Effector memory CD4-positive, alpha-beta T cell (primary cell): Measurements from ENCODE around the gene CEP85.

Source experiments
- DNase-seq, 3 donors: peaks; one replicate each; pipeline ENCODE4 v3.0.0-alpha.2; 2020
- H3K27ac ChIP-seq: 2 replicates; pipeline ENCODE4 v1.7.0; 2013; ENCODE audit warnings: mild to moderate bottlenecking, low read length, moderate library complexity; ENCODE audit not compliant: insufficient read depth, poor library complexity, severe bottlenecking
- H3K27me3 ChIP-seq: replicated peaks from 2 replicates; pipeline ENCODE4 v1.7.0; 2013; ENCODE audit warnings: mild to moderate bottlenecking, low read length; ENCODE audit not compliant: insufficient read depth, control insufficient read depth, poor library complexity, severe bottlenecking
- H3K36me3 ChIP-seq: 2 replicates; pipeline ENCODE4 v1.7.0; 2013; ENCODE audit warnings: mild to moderate bottlenecking, low read length, moderate library complexity; ENCODE audit not compliant: control insufficient read depth, insufficient read depth
- H3K4me1 ChIP-seq: 2 replicates; pipeline ENCODE4 v1.7.0; 2013; ENCODE audit warnings: low read length, mild to moderate bottlenecking; ENCODE audit not compliant: control insufficient read depth, insufficient read depth, poor library complexity, severe bottlenecking
- H3K4me3 ChIP-seq: 2 replicates; pipeline ENCODE4 v1.7.0; 2013; ENCODE audit warnings: low read length, low read depth, mild to moderate bottlenecking; ENCODE audit not compliant: insufficient read depth, poor library complexity, severe bottlenecking
- H3K9me3 ChIP-seq: 2 replicates; pipeline ENCODE4 v1.7.0; 2013; ENCODE audit warnings: mild to moderate bottlenecking, low read length, moderate library complexity; ENCODE audit not compliant: control insufficient read depth

The CEP85 gene

DNA sequence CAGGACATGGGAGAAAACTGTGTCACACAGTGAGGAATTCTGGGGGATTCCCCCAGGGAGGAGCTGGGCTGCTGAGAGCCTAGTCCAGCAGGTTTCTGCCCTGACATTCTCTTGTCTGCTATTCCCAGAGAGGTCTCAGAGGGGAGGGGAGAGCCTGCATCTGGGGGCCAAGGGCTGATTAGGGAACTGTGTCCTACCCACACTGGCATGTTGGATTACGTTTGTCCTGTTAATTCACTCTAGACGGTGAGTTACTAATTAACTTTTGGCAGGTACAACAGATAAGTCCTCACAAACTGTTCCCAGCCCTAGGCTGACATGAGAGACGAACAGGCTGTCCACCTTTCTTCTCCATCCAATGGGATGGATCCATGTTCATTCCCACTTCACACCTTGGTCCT lies 43.3 kb downstream of the CEP85 start:
- no peaks in the 10 kb centered on the region for H3K27me3 ChIP-seq
- H3K27ac ChIP-seq, result peak overlapping the region; percentile 94
- H3K9me3 ChIP-seq, result no peaks in the 10 kb centered on the region
- peaks cover 64% of the 10 kb centered on the region for H3K4me1 ChIP-seq
- no peak for DNase-seq
- H3K4me3 ChIP-seq, result peak overlapping the region; percentile 2
- peaks cover 15% of the 10 kb centered on the region for H3K36me3 ChIP-seq

DNA sequence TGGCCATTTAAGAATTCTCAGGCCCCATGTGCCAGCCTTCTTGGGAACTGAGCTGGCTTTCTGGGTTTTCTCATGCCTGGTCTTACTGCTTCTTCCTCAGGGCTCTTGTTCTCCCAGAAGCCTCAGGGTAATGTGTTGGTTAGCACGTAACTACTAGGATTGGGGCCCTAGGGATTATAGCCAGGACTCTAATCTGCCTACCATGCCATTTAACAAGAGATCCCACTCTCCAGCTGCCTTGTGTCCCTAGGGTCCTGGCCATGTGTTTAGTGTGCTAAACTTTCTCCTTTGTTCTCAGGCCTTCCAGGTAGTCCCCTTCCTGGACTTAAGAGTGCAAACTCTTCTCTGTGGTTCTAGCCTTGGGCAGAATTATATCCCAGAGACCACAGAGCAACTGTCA lies 43.7 kb downstream of the CEP85 start:
- H3K4me1 ChIP-seq, result peaks cover 68% of the 10 kb centered on the region
- H3K36me3 ChIP-seq, result peaks cover 15% of the 10 kb centered on the region

DNA sequence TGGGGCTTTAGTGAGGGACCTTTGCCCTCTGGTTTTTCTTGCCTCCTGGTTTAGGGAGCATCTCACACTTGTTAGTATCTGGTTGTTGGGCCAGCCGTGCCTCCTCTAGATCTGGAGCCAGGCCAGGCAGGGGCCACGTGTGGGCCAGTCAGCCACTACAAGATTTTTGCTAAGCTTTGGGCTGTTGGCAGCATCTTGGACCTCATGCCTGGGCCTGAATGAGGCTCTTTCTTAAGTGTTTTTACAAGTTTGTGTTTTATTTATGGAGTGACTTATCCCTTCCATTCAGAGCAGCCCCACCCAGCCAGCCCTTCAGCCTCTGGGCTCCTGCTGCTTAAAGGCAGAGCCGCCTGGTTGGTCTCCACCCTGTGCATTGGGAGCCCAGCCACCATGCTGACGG lies 44.3 kb downstream of the CEP85 start:
- Histone ChIP-seq H3K27ac (peak overlapping the region; percentile 94), H3K36me3 (peaks cover 15% of the 10 kb centered on the region), H3K4me3 (no peak overlapping the region), H3K9me3 (no peaks in the 10 kb centered on the region), H3K4me1 (peaks cover 74% of the 10 kb centered on the region), H3K27me3 (no peaks in the 10 kb centered on the region)
- DNase-seq, result no peak

More for the DNA sequence above, 43.7 kb downstream of the CEP85 start:
- Histone ChIP-seq H3K4me3 (no peak overlapping the region), H3K9me3 (no peaks in the 10 kb centered on the region), H3K27me3 (no peaks in the 10 kb centered on the region), H3K27ac (peak overlapping the region; percentile 94)
- DNase-seq, result no peak

DNA sequence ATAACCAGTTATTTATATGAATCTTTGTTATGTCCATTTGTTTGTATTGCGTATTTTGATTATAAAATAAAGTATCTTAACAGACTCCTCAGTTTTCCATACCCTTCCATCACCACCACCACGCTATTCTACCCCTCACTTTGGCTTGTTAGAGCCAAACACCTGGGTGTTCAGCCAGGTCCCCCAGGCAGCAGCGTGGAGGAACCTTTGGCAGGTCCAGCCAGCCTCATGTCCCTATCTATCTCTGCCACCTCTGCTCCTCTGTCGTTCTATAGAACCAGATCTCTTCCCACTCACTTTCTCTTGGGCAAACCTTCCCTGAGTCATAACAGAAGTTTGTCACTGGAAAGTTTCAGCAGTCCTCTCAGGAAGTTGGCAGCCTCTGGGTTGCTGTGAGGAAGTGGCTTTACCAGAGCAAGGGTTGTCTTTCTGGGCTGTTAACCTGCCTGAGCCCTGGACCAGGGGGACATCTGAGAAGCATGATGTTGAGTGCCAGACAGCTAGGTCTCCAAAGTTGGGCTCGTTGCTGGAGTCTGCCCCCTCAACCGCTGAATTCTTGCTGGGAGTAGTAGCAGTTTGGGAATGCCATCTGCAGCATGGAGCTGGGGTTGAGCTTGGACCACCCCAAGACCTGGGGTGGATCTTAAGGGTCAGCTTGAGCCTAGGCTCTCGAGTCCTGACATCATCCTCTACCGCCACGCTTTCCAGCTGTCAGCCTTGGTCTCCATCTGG lies 44.9 kb downstream of the CEP85 start:
- Histone ChIP-seq H3K4me1 (peaks cover 80% of the 10 kb centered on the region), H3K4me3 (peak overlapping the region; percentile 81), H3K27me3 (no peaks in the 10 kb centered on the region), H3K36me3 (peaks cover 15% of the 10 kb centered on the region), H3K9me3 (no peaks in the 10 kb centered on the region), H3K27ac (peak overlapping the region; percentile 94)
- no peak for DNase-seq

DNA sequence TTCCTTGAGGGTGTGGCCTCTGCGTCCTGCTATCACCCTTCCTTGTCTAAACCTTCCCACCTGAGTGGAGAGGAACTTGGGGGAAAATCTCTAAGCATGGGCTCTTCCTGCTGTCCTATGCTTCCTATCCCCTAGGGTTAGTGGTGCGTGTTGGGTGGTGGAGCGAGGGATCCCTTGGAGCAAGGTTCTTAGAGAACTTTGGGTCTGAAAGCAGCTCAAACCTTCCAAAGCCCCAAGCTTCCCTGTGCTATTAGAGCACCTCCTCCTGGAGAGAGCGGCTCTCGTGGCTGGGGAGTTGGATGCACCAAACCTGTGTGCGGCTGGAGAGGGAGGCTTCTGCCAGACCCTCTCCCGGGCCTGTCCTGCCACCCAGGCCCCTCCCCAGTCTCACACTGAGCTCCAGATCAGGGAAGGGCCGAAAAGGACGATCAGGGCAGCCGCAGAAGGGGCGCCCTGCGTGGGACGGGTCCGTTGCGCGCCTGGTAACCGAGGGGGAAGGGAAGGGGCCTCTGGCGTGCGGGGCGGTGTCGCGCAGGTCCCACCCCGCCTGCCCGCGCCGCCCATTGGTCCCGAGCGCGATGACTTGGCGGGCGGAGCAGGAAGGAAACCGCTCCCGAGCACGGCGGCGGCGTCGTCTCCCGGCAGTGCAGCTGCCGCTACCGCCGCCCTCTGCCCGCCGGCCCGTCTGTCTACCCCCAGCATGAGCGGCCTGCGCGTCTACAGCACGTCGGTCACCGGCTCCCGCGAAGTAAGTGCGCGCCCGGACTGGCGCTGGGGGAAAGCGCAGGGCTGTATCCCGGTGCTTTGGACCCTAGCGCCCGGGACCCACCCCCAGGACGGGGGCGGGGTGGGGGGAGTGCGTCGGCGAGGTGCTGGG lies 45.7 kb downstream of the CEP85 start, which contains the start of gene SH3BGRL3:
Gene SH3BGRL3 (plus strand): TSS at position 631 of the 877 bp plus-strand sequence. CDS start 70 bp downstream, at position 701.
- Histone ChIP-seq H3K9me3 (no peaks in the 10 kb centered on the region), H3K27me3 (no peaks in the 10 kb centered on the region), H3K27ac (peak within 1 kb of the TSS; percentile 94), H3K4me1 (peaks cover 88% of the 10 kb centered on the region), H3K36me3 (peaks cover 15% of the 10 kb centered on the region), H3K4me3 (peak within 1 kb of the TSS; percentile 81)
- DNase-seq, result peak; percentile 76 to 78 (median 78)

DNA sequence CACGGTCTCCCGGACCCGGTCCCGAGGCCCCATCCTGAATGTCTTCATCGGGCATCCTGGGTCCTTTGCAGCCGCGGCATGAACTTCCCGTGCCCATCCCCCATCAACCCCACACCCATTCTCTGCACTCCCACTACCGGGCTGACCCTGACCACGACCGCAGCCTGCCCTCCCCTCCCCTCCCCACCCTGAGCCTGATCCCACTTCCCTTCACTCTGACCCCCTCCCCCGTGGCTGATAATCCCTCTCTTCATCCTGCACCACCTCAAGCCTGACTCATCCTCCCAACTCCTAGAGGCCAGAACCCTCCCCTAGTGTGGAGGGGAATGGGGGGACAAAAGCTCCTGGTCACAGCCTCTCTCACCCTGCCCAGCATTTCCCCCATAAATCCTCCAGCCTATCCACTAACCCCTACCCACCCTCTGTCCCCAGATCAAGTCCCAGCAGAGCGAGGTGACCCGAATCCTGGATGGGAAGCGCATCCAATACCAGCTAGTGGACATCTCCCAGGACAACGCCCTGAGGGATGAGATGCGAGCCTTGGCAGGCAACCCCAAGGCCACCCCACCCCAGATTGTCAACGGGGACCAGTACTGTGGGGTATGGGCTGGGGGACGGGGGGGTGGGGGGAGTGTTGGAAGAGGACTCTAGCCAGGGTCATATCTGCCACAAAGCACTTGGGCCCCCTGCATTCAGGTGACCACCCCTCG lies 46.5 kb downstream of the CEP85 start:
- no peaks in the 10 kb centered on the region for H3K27me3 ChIP-seq
- H3K4me1 ChIP-seq, result peaks cover 92% of the 10 kb centered on the region
- DNase-seq, result no peak
- H3K36me3 ChIP-seq, result peaks cover 15% of the 10 kb centered on the region
- peak overlapping the region; percentile 81 for H3K4me3 ChIP-seq
- no peaks in the 10 kb centered on the region for H3K9me3 ChIP-seq
- H3K27ac ChIP-seq, result peak overlapping the region; percentile 94

DNA sequence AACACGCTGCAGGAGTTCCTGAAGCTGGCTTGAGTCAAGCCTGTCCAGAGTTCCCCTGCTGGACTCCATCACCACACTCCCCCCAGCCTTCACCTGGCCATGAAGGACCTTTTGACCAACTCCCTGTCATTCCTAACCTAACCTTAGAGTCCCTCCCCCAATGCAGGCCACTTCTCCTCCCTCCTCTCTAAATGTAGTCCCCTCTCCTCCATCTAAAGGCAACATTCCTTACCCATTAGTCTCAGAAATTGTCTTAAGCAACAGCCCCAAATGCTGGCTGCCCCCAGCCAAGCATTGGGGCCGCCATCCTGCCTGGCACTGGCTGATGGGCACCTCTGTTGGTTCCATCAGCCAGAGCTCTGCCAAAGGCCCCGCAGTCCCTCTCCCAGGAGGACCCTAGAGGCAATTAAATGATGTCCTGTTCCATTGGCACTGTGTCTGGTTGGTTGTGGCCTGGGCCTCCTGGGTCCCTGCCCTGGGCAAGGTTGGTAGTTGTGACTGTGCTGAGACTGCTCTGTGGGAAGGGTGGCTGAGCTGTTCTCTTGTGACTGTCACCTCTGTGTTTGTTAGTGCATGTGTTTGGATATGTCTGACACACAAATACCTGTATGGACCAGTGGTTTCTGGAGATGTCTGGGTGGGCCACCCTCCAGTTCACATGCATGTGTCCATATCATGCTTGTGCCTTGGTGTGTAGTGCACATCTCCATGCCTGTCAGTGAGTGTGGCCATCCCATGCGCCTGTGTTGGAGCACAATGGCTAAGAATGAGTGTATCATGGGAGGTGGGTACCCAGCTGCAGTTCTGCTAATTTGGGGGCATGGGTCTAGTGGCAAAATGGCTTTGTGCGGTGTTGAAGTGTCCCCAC lies 47.3 kb downstream of the CEP85 start:
- Histone ChIP-seq H3K27me3 (no peaks in the 10 kb centered on the region), H3K4me3 (peak overlapping the region; percentile 81), H3K27ac (peak overlapping the region; percentile 94), H3K36me3 (peaks cover 15% of the 10 kb centered on the region), H3K4me1 (peaks cover 92% of the 10 kb centered on the region), H3K9me3 (no peaks in the 10 kb centered on the region)
- DNase-seq, result no peak

DNA sequence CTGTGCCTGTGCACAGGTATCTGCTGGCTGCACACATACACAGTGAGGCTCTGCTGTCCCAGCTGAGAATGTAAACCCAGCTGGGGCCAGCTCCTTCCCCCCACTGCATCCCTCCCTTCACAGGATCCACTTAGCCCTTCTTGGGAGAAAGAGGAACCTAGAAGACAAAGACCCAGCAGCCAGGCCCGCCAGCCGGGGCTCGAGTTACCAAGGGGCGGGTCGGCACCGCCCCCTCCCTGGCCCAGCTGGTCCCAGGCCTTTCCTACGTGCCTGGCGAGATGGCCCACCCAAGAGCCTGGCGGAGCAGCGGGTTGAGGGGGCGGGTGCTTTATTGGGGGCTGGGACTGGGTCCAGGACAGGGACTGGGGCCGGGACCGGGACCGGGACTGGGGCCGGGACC lies 48.0 kb downstream of the CEP85 start:
- no peaks in the 10 kb centered on the region for H3K9me3 ChIP-seq
- H3K27me3 ChIP-seq, result no peaks in the 10 kb centered on the region
- H3K4me3 ChIP-seq, result no peak overlapping the region
- no peak for DNase-seq
- peaks cover 14% of the 10 kb centered on the region for H3K36me3 ChIP-seq
- peaks cover 92% of the 10 kb centered on the region for H3K4me1 ChIP-seq
- peak overlapping the region; percentile 94 for H3K27ac ChIP-seq

DNA sequence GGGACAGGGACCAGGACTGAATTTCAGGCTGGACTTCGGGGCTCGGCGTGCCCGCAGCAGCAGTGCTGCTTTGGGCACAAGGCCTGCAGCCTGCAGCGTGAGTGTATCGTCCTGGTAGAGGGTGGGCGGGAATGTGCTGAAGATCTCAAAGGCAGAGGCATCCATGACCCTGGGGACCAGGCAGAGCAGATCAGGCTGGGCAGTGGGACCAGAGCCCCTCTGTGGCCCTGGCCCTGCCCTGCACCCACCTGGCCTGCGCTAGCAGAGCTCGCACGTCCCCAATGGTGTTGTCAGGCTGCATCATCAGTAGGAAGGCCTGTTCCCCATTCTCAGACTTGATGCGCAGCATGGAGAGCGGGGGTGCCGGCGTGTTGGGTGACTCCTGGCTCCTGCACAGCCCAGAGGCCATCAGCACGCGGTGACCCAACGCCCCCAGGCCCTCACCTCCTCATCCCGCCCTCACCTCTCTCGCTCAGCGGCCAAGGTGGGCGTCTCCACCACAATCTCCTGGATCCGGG lies 48.5 kb downstream of the CEP85 start:
- Histone ChIP-seq H3K4me1 (peaks cover 92% of the 10 kb centered on the region), H3K9me3 (no peaks in the 10 kb centered on the region), H3K36me3 (peaks cover 10% of the 10 kb centered on the region), H3K27me3 (no peaks in the 10 kb centered on the region), H3K4me3 (no peak overlapping the region), H3K27ac (peak overlapping the region; percentile 89)
- no peak for DNase-seq
